Esophagus squamous epithelium (tissue), 4 donors: ENCODE data around the gene AP2A2.

Source experiments
- POLR2A ChIP-seq, 4 donors: fragments of 450-650 bp; IDR thresholded peaks; one replicate each; pipeline ENCODE4 v1.6.1; 2017; ENCODE audit warnings: antibody characterized with exemption in 4 of 4, mild to moderate bottlenecking in 4 of 4, moderate library complexity in 3 of 4
- TF ChIP-seq, protein P1 (sequence below), 6 experiments: fragments of 450-650 bp in 4 of 6; fragments of 200-600 bp in 2 of 6; sonication (generic) in 2 of 6; IDR thresholded peaks; one replicate each; pipeline ENCODE4 v1.5.1; 2016 to 2019; ENCODE audit warnings: antibody characterized with exemption in 6 of 6, mild to moderate bottlenecking in 4 of 6, moderate library complexity in 4 of 6

DNA sequence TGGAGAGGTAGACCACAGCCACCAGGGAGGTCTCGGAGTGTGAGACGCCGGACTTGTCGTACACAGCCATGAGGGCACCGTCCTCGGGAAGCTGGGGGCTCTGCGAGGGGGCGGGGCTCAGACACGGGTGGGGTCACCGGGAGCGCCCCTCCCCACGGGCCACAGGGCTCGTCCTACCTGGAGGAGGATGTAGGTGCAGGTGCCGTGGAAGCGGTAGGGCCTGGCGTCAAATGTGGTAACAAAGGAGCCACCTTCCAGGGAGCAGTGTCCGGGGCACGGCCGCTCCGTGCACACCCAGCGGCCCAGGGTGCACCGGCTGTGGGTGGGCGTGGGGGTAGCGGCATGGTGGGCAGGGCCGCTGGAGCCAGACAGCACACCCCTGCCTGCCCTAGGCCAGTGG, 103.4 kb downstream of the AP2A2 start:
- TF ChIP-seq POLR2A (IDR thresholded peaks at IDR 0.05): no peak
- TF ChIP-seq, protein P1, sequence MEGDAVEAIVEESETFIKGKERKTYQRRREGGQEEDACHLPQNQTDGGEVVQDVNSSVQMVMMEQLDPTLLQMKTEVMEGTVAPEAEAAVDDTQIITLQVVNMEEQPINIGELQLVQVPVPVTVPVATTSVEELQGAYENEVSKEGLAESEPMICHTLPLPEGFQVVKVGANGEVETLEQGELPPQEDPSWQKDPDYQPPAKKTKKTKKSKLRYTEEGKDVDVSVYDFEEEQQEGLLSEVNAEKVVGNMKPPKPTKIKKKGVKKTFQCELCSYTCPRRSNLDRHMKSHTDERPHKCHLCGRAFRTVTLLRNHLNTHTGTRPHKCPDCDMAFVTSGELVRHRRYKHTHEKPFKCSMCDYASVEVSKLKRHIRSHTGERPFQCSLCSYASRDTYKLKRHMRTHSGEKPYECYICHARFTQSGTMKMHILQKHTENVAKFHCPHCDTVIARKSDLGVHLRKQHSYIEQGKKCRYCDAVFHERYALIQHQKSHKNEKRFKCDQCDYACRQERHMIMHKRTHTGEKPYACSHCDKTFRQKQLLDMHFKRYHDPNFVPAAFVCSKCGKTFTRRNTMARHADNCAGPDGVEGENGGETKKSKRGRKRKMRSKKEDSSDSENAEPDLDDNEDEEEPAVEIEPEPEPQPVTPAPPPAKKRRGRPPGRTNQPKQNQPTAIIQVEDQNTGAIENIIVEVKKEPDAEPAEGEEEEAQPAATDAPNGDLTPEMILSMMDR (IDR thresholded peaks at IDR 0.05): no peak
